OCI-LY1 (cell line): ENCODE data around the gene GNG2.

ENCODE experiments used
- H2AFZ ChIP-seq: fragments of 200-600 bp; sonication (generic), shearing (Covaris generic); 2 replicates; pipeline ENCODE4 v1.6.0; 2014; ENCODE audit warnings: antibody characterized with exemption, mild to moderate bottlenecking, low read length
- H3F3A ChIP-seq: fragments of 200-600 bp; sonication (generic), shearing (Covaris generic); 2 replicates; pipeline ENCODE4 v1.6.0; 2014; ENCODE audit warnings: mild to moderate bottlenecking, antibody characterized with exemption, low read length, moderate library complexity; ENCODE audit not compliant: insufficient read depth
- H3K27ac ChIP-seq: fragments of 200-600 bp; sonication (generic); 2 replicates; pipeline ENCODE4 v1.5.1; 2014; ENCODE audit warnings: low read length, mixed run types, mild to moderate bottlenecking, low read depth; ENCODE audit not compliant: poor library complexity, severe bottlenecking
- H3K27me3 ChIP-seq: fragments of 200-600 bp; sonication (generic); 2 replicates; pipeline ENCODE4 v1.6.0; 2014; ENCODE audit warnings: antibody characterized with exemption, mild to moderate bottlenecking, low read length, moderate library complexity; ENCODE audit not compliant: insufficient read depth
- H3K36me3 ChIP-seq: fragments of 200-600 bp; sonication (generic); 2 replicates; pipeline ENCODE4 v1.6.1; 2014; ENCODE audit warnings: mild to moderate bottlenecking, antibody characterized with exemption, low read length, moderate library complexity, mixed read lengths; ENCODE audit not compliant: insufficient read depth
- H3K4me1 ChIP-seq: fragments of 200-600 bp; sonication (generic); 2 replicates; pipeline ENCODE4 v1.5.1; 2014; ENCODE audit warnings: mild to moderate bottlenecking, low read length, moderate library complexity; ENCODE audit not compliant: insufficient read depth, severe bottlenecking
- H3K4me2 ChIP-seq: fragments of 200-600 bp; sonication (generic), shearing (Covaris generic); 2 replicates; pipeline ENCODE4 v1.6.1; 2014; ENCODE audit warnings: low read length
- H3K4me3 ChIP-seq: fragments of 200-600 bp; sonication (generic); 2 replicates; pipeline ENCODE4 v1.5.1; 2014; ENCODE audit warnings: low read length, low read depth, mild to moderate bottlenecking, mixed read lengths; ENCODE audit not compliant: poor library complexity, severe bottlenecking
- H3K79me2 ChIP-seq: fragments of 200-600 bp; shearing (Covaris generic); 2 replicates; pipeline ENCODE4 v1.6.1; 2016; ENCODE audit warnings: mixed run types, low read length, mixed read lengths; ENCODE audit not compliant: insufficient read depth
- H3K9ac ChIP-seq: fragments of 200-600 bp; sonication (generic), shearing (Covaris generic); 2 replicates; pipeline ENCODE4 v1.6.1; 2014; ENCODE audit warnings: mild to moderate bottlenecking, low read length, mixed read lengths
- H3K9me2 ChIP-seq: fragments of 200-600 bp; sonication (generic), shearing (Covaris generic); 2 replicates; pipeline ENCODE4 v1.6.1; 2014; ENCODE audit warnings: low read depth, mild to moderate bottlenecking, low read length, mixed read lengths
- H3K9me3 ChIP-seq: fragments of 200-600 bp; shearing (Covaris generic); 2 replicates; pipeline ENCODE4 v1.6.1; 2014; ENCODE audit warnings: low read length, mixed read lengths
- H4K20me1 ChIP-seq: fragments of 200-600 bp; sonication (generic), shearing (Covaris generic); 2 replicates; pipeline ENCODE4 v1.6.0; 2016; ENCODE audit warnings: mild to moderate bottlenecking, low read length; ENCODE audit not compliant: insufficient read depth
- CTCF ChIP-seq: fragments of 200-600 bp; sonication (generic), shearing (Covaris generic); IDR thresholded peaks from 2 replicates; pipeline ENCODE4 v1.5.1; 2017; ENCODE audit warnings: mild to moderate bottlenecking, antibody characterized with exemption, low read length, moderate library complexity, mixed read lengths
- EZH2 ChIP-seq: fragments of 200-600 bp; sonication (generic), shearing (Covaris generic); IDR thresholded peaks from 2 replicates; pipeline ENCODE4 v1.8.0; 2017; ENCODE audit warnings: borderline replicate concordance, mixed run types, mild to moderate bottlenecking, antibody characterized with exemption, low read length, moderate library complexity, mixed read lengths

The GNG2 gene

GRCh38 chr14:51872396-51872795 lies 12.0 kb downstream of the GNG2 start:
- no peaks in the 10 kb centered on the region for H3K79me2 ChIP-seq
- no peak overlapping the region for H2AFZ ChIP-seq
- no peak overlapping the region for H3K9ac ChIP-seq
- H3K9me3 ChIP-seq, result no peaks in the 10 kb centered on the region
- H3K36me3 ChIP-seq, result no peaks in the 10 kb centered on the region
- no peak overlapping the region for H3K27ac ChIP-seq
- H3K4me2 ChIP-seq, result no peak overlapping the region
- TF ChIP-seq EZH2 (no peak), CTCF (no peak)
- H3K27me3 ChIP-seq, result no peaks in the 10 kb centered on the region
- H3K9me2 ChIP-seq, result no peaks in the 10 kb centered on the region
- no peaks in the 10 kb centered on the region for H3K4me1 ChIP-seq
- H3F3A ChIP-seq, result no peaks in the 10 kb centered on the region
- no peaks in the 10 kb centered on the region for H4K20me1 ChIP-seq
- no peak overlapping the region for H3K4me3 ChIP-seq

- no peaks in the 10 kb centered on the region for H3K9me2 ChIP-seq
- no peak for TF ChIP-seq CTCF
- no peak for TF ChIP-seq EZH2
- H3K27ac ChIP-seq, result no peak overlapping the region
- H4K20me1 ChIP-seq, result no peaks in the 10 kb centered on the region
- no peaks in the 10 kb centered on the region for H3F3A ChIP-seq
- no peak overlapping the region for H2AFZ ChIP-seq
- no peaks in the 10 kb centered on the region for H3K4me1 ChIP-seq
- no peak overlapping the region for H3K4me3 ChIP-seq
- no peak overlapping the region for H3K9ac ChIP-seq
- H3K4me2 ChIP-seq, result no peak overlapping the region
- H3K79me2 ChIP-seq, result no peaks in the 10 kb centered on the region
- H3K9me3 ChIP-seq, result no peaks in the 10 kb centered on the region
- H3K27me3 ChIP-seq, result no peaks in the 10 kb centered on the region
- no peaks in the 10 kb centered on the region for H3K36me3 ChIP-seq
Measured at GRCh38 chr14:51873221-51873893, 12.9 kb downstream of the GNG2 start.

- Histone ChIP-seq H3K27me3 (no peaks in the 10 kb centered on the region), H2AFZ (no peak overlapping the region), H3F3A (no peaks in the 10 kb centered on the region), H3K9me2 (no peaks in the 10 kb centered on the region), H3K79me2 (no peaks in the 10 kb centered on the region), H3K4me2 (no peak overlapping the region), H3K27ac (no peak overlapping the region), H3K36me3 (no peaks in the 10 kb centered on the region), H3K4me1 (no peaks in the 10 kb centered on the region), H3K4me3 (no peak overlapping the region), H3K9ac (no peak overlapping the region), H4K20me1 (no peaks in the 10 kb centered on the region), H3K9me3 (no peaks in the 10 kb centered on the region)
- TF ChIP-seq CTCF (no peak), EZH2 (no peak)
Measured at GRCh38 chr14:51877810-51878209, 17.4 kb downstream of the GNG2 start.
